Measurements from ENCODE around the gene GAS2L1. TPM values are rescaled to one million over a fixed set of nuclear protein-coding genes. Genes with fewer than 3 reads are reported as not detected.

The GAS2L1 gene
- total and polyA plus RNA-seq, 2 of the 4 experiments (the other 2 are of a cell fraction), result 1.4 to 15.6 TPM

DNA sequence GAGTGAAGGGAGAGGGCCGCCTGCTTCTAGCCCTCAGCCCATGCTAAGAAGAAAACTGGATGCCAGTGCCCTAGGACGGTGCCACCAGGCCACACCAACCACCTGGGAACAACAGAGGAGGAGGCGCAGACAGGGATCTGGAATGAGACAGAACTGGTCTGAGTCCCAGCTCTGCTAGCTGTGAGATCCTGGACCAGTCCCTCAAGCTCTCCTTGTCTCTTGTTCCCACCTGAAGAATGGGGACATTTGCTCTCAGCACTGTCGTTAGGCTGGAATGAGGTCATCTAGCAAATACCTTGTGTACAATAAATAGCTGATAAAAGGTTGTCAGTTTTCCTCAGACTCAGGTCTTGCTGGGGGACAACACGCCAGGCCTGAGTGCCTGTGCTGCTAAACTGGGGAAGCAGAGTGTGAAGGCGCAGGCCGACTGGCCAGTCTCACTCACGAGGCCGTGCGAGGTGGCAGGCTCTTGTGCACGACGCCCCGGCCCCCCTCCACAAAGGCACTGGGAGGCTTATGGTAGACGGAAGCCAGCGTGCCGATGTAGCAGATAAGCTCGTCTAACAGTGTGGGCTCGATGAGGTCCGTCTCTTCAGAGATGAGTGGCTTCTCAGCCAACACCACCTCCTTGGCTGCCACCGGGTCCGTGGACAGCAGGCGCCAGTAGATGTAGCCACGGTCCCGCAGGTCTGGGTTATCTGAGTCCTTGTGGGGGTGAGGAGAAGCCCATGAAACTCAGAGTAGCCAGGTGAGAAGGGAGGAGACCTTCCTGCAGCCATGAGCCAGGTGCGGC, 34.8 kb downstream of the GAS2L1 start:
- H3K27ac ChIP-seq (ENCODE audit: insufficient read depth, low read length), result no peak overlapping the region
- H4K5ac ChIP-seq (ENCODE audit: low read depth, low read length), result no peak overlapping the region
- H2AK5ac ChIP-seq (ENCODE audit: low read depth, low read length), result no peak overlapping the region
- H2BK5ac ChIP-seq (ENCODE audit: low read depth, low read length, poor library complexity, severe bottlenecking), result no peak overlapping the region
- TF ChIP-seq NFE2L2 (IDR thresholded peaks at IDR 0.05; ENCODE audit: low read depth, low read length) (no peak), POLR2A (IDR thresholded peaks at IDR 0.05; ENCODE audit: low read depth, low read length) (no peak), RAD21 (IDR thresholded peaks at IDR 0.05; ENCODE audit: low read length) (no peak), SMC3 (IDR thresholded peaks at IDR 0.05; ENCODE audit: low read depth, low read length) (no peak), MXI1 (IDR thresholded peaks at IDR 0.05; ENCODE audit: borderline replicate concordance, low read depth, low read length) (no peak), CHD1 (IDR thresholded peaks at IDR 0.05; ENCODE audit: low read depth, low read length) (no peak), MAFK (IDR thresholded peaks at IDR 0.05; ENCODE audit: low read depth, low read length) (no peak), CEBPB (IDR thresholded peaks at IDR 0.05; ENCODE audit: low read depth, low read length) (no peak), RCOR1 (IDR thresholded peaks at IDR 0.05; ENCODE audit: insufficient replicate concordance, low read length) (no peak), MAZ (IDR thresholded peaks at IDR 0.05; ENCODE audit: borderline replicate concordance, low read depth, low read length) (no peak), RFX5 (IDR thresholded peaks at IDR 0.05; ENCODE audit: low read depth, low read length) (no peak), FOS (IDR thresholded peaks at IDR 0.05; ENCODE audit: low read depth, low read length) (no peak), BHLHE40 (IDR thresholded peaks at IDR 0.05; ENCODE audit: low read depth, low read length) (no peak)
- TF ChIP-seq, protein P1, sequence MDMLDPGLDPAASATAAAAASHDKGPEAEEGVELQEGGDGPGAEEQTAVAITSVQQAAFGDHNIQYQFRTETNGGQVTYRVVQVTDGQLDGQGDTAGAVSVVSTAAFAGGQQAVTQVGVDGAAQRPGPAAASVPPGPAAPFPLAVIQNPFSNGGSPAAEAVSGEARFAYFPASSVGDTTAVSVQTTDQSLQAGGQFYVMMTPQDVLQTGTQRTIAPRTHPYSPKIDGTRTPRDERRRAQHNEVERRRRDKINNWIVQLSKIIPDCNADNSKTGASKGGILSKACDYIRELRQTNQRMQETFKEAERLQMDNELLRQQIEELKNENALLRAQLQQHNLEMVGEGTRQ (IDR thresholded peaks at IDR 0.05; ENCODE audit: low read depth, low read length), result no peak
- TF ChIP-seq, protein P2, sequence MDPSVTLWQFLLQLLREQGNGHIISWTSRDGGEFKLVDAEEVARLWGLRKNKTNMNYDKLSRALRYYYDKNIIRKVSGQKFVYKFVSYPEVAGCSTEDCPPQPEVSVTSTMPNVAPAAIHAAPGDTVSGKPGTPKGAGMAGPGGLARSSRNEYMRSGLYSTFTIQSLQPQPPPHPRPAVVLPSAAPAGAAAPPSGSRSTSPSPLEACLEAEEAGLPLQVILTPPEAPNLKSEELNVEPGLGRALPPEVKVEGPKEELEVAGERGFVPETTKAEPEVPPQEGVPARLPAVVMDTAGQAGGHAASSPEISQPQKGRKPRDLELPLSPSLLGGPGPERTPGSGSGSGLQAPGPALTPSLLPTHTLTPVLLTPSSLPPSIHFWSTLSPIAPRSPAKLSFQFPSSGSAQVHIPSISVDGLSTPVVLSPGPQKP (IDR thresholded peaks at IDR 0.05; ENCODE audit: borderline replicate concordance, low read depth, low read length), result no peak
- intact Hi-C loops (cut with micrococcal nuclease), result no loop called here
- H2AFZ ChIP-seq (replicated peaks; ENCODE audit: low read length, poor library complexity), result no peak overlapping the region
- ChIA-PET CTCF (no interaction called here), POLR2A (ENCODE audit: unreplicated experiment) (no interaction called here)
- in situ Hi-C loops (cut with MboI; ENCODE audit: low sequenced_read_pairs), result no loop called here
- no peak overlapping the region for H3K23ac ChIP-seq (ENCODE audit: low read depth, low read length)
- peaks cover 11% of the 10 kb centered on the region for H4K20me1 ChIP-seq (ENCODE audit: insufficient read depth, low read length)
- no peaks in the 10 kb centered on the region for H3K9me3 ChIP-seq (ENCODE audit: control insufficient read depth, insufficient read depth, low read length)
- no peak overlapping the region for H2BK20ac ChIP-seq (ENCODE audit: low read depth, low read length)
- BruUV-seq (replicated peaks), result no TSS peak
- H3K56ac ChIP-seq (ENCODE audit: extremely low read depth, insufficient read depth, low read length), result no peak overlapping the region
- H3K27me3 ChIP-seq (ENCODE audit: control insufficient read depth, insufficient read depth, low read length), result no peaks in the 10 kb centered on the region
- no peak overlapping the region for H3K18ac ChIP-seq (ENCODE audit: low read depth, low read length)
- H3K4me2 ChIP-seq (ENCODE audit: low read depth, low read length), result no peak overlapping the region
- no peak overlapping the region for H3K14ac ChIP-seq (replicated peaks; ENCODE audit: low read depth, low read length)
- no peak overlapping the region for H4K8ac ChIP-seq (ENCODE audit: low read depth in 2 of 2, low read length in 2 of 2)
- no peak overlapping the region for H2BK120ac ChIP-seq (ENCODE audit: low read depth, low read length)
- H4K91ac ChIP-seq (ENCODE audit: insufficient read depth, low read depth, low read length), result no peak overlapping the region
- DNase-seq, result no peak
- dilution Hi-C loops (cut with HindIII; ENCODE audit: low sequenced_read_pairs, unreplicated experiment), result no loop called here
- H2AK9ac ChIP-seq (replicated peaks; ENCODE audit: low read depth, low read length, poor library complexity), result no peak overlapping the region
- 97% methylated on average over 7 of the region's 25 CpGs; no CpG with 5 or more reads in 1 of the 2 experiments for WGBS, 2 experiments (ENCODE audit: extremely low coverage in 2 of 2, insufficient read length in 1 of 2)
- no peak overlapping the region for H3K4me3 ChIP-seq (ENCODE audit: insufficient read depth, low read depth, low read length)
- H3K4ac ChIP-seq (ENCODE audit: low read depth, low read length), result no peak overlapping the region
- H3K79me1 ChIP-seq (ENCODE audit: low read depth in 1 of 2, low read length in 2 of 2), result no peaks in the 10 kb centered on the region
- no peak for ATAC-seq (ENCODE audit: low read depth)
- no peak overlapping the region for H2BK15ac ChIP-seq (ENCODE audit: low read depth, low read length)
- no peaks in the 10 kb centered on the region for H3K9me1 ChIP-seq (ENCODE audit: insufficient read depth, low read length)
- no peak overlapping the region for H3K9ac ChIP-seq (ENCODE audit: low read depth, low read length)
- no peaks in the 10 kb centered on the region for H3K4me1 ChIP-seq (ENCODE audit: control insufficient read depth, insufficient read depth, low read length)
- peaks cover 54% of the 10 kb centered on the region for H3K36me3 ChIP-seq (ENCODE audit: control insufficient read depth, insufficient read depth, low read length)

All from IMR-90 (cell line).